HG02938 (cell line): ENCODE data around the gene NUP88.

Experiments used
- ATAC-seq: cut with Tn5 transposase; IDR thresholded peaks from one replicate; pipeline ENCODE4 v1.9.1; 2021; ENCODE audit warnings: mild to moderate bottlenecking, moderate library complexity; ENCODE audit not compliant: unreplicated experiment

The NUP88 gene

GRCh38 chr17:5361426-5361825 lies 58.0 kb downstream of the NUP88 start:
- ATAC-seq, result no peak

- no peak for ATAC-seq
Observed at GRCh38 chr17:5355421-5356129, 63.9 kb downstream of the NUP88 start.

GRCh38 chr17:5354886-5355415 lies 64.5 kb downstream of the NUP88 start:
- ATAC-seq, result no peak

DNA sequence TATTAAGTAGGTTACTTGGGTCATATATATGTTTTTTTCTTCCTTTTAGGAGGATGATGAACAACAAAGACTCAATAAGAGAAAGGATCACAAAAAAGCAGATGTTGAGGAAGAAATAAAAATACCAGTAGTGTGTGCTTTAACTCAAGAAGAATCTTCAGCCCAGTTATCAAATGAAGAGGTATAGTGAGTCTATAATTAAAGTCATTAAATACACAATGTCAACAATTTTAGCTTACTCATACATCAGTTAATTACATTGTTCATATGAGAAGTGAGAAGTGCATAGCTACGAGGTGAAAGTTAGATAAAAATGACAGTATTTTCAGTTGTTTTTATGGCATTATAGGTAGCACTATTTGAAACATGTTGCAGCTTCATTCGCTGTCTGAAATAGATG lies 65.2 kb downstream of the NUP88 start:
- no peak for ATAC-seq

GRCh38 chr17:5352681-5353289 lies 66.7 kb downstream of the NUP88 start:
- ATAC-seq, result no peak

- no peak for ATAC-seq
Observed at GRCh38 chr17:5344914-5345313, 74.5 kb downstream of the NUP88 start.
